ENCODE data around the gene BNC2.

DNA sequence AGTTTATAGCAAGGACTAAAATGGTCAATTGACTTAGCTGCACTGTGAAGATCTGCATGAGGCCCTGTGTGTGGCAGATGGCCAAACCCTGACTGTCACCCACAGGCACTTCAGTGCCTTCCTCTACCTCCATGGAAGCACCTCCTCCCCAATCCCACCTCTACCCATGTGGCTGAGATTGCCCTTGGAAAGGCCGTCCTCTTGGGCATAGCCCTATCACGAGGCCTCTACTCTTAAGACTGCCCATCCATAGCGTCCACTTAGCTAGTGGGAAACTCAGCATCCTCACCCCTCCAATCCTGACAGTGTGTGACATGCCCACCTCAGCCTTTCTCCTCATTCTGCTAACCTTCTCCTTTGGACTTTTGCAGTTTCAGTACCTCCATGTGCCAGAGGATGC is 510.2 kb downstream of the BNC2 start:
- TF ChIP-seq, protein P1, sequence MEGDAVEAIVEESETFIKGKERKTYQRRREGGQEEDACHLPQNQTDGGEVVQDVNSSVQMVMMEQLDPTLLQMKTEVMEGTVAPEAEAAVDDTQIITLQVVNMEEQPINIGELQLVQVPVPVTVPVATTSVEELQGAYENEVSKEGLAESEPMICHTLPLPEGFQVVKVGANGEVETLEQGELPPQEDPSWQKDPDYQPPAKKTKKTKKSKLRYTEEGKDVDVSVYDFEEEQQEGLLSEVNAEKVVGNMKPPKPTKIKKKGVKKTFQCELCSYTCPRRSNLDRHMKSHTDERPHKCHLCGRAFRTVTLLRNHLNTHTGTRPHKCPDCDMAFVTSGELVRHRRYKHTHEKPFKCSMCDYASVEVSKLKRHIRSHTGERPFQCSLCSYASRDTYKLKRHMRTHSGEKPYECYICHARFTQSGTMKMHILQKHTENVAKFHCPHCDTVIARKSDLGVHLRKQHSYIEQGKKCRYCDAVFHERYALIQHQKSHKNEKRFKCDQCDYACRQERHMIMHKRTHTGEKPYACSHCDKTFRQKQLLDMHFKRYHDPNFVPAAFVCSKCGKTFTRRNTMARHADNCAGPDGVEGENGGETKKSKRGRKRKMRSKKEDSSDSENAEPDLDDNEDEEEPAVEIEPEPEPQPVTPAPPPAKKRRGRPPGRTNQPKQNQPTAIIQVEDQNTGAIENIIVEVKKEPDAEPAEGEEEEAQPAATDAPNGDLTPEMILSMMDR (conservative IDR thresholded peaks at IDR 0.05 in 1 of 2, IDR thresholded peaks at IDR 0.05 in 1 of 2; ENCODE audit: low read depth in 1 of 2, low read length in 2 of 2), result no peak
- no peak for TF ChIP-seq EZH2 (IDR thresholded peaks at IDR 0.05; ENCODE audit: low read length, missing control alignments)

Measured in fibroblast of lung (primary cell).